ENCODE results near the gene SYTL2. TPM values are rescaled to one million over a fixed set of nuclear protein-coding genes. Genes with fewer than 3 reads are reported as not detected.
"Not testable (repeated sequence)": the region's sequence is repeated elsewhere in the genome, so short reads cannot be mapped to it uniquely, and the experiment has no call there.

The SYTL2 gene
- total RNA-seq, 2 experiments from 2014 or later, result 10.2 TPM

- H3K27ac Mint-ChIP-seq, result no peak overlapping the region
- no peaks in the 10 kb centered on the region for H3K36me3 Mint-ChIP-seq
- POLR2A ChIA-PET, result interaction anchor here (1.8 kb wide), 1 partner anchor 14 kb away, joined by 3 read pairs; no protein-coding TSS in a partner anchor
- no peak for DNase-seq
- CTCF ChIA-PET, result no interaction called here
- H3K27me3 Mint-ChIP-seq, result no peaks in the 10 kb centered on the region
- H3K4me1 Mint-ChIP-seq (ENCODE audit: low read depth), result peaks cover 11% of the 10 kb centered on the region
- peaks cover under 1% of the 10 kb centered on the region for H3K9me3 Mint-ChIP-seq
- no peak overlapping the region for H3K4me3 Mint-ChIP-seq
- intact Hi-C loops (cut with micrococcal nuclease), result no loop called here
Measured at GRCh38 chr11:85787809-85788760, 22.9 kb downstream of the SYTL2 start.

- DNase-seq, result no peak
- ChIA-PET POLR2A (interaction anchor here (1.8 kb wide), 1 partner anchor 13 kb away, joined by 3 read pairs; no protein-coding TSS in a partner anchor), CTCF (interaction anchor here (0.6 to 1.4 kb wide), 2 partner anchors 23 to 174 kb away, joined by 3 read pairs; no protein-coding TSS in a partner anchor)
- no peaks in the 10 kb centered on the region for H3K27me3 Mint-ChIP-seq
- peaks cover 10% of the 10 kb centered on the region for H3K9me3 Mint-ChIP-seq
- peaks cover 5% of the 10 kb centered on the region for H3K36me3 Mint-ChIP-seq
- H3K27ac Mint-ChIP-seq, result no peak overlapping the region
- no peak overlapping the region for H3K4me3 Mint-ChIP-seq
- peaks cover 11% of the 10 kb centered on the region for H3K4me1 Mint-ChIP-seq (ENCODE audit: low read depth)
- intact Hi-C loops (cut with micrococcal nuclease), result no loop called here
Measured at GRCh38 chr11:85787168-85787567, 23.8 kb downstream of the SYTL2 start.

- Mint-ChIP-seq H3K27me3 (no peaks in the 10 kb centered on the region), H3K4me1 (ENCODE audit: low read depth) (peaks cover 28% of the 10 kb centered on the region), H3K36me3 (peaks cover 5% of the 10 kb centered on the region), H3K27ac (no peak overlapping the region), H3K4me3 (no peak overlapping the region), H3K9me3 (peaks cover 11% of the 10 kb centered on the region)
- DNase-seq, result no peak
- intact Hi-C loops (cut with micrococcal nuclease), result no loop called here
- ChIA-PET POLR2A (interaction anchor here (0.6 kb wide), 1 partner anchor 84 kb away, joined by 3 read pairs; no protein-coding TSS in a partner anchor), CTCF (no interaction called here)
Measured at GRCh38 chr11:85784480-85785265, 26.3 kb downstream of the SYTL2 start.

GRCh38 chr11:85783758-85784157, 27.2 kb downstream of the SYTL2 start:
- Mint-ChIP-seq H3K36me3 (peaks cover 5% of the 10 kb centered on the region), H3K9me3 (peaks cover 11% of the 10 kb centered on the region), H3K27ac (no peak overlapping the region), H3K4me1 (ENCODE audit: low read depth) (peaks cover 28% of the 10 kb centered on the region), H3K27me3 (no peaks in the 10 kb centered on the region), H3K4me3 (no peak overlapping the region)
- ChIA-PET CTCF (no interaction called here), POLR2A (no interaction called here)
- intact Hi-C loops (cut with micrococcal nuclease), result no loop called here
- DNase-seq, result no peak

GRCh38 chr11:85780780-85781517, 30.0 kb downstream of the SYTL2 start:
- Mint-ChIP-seq H3K4me1 (ENCODE audit: low read depth) (peaks cover 21% of the 10 kb centered on the region), H3K9me3 (peaks cover 14% of the 10 kb centered on the region), H3K27ac (peak overlapping the region; percentile 33)
- CTCF ChIA-PET, result interaction anchor here (0.9 kb wide), 1 partner anchor 16 kb away, joined by 3 read pairs; no protein-coding TSS in a partner anchor
- H3K4me3 Mint-ChIP-seq; DNase-seq; intact Hi-C loops (cut with micrococcal nuclease); POLR2A ChIA-PET; H3K27me3 Mint-ChIP-seq; H3K36me3 Mint-ChIP-seq: not testable (repeated sequence)

GRCh38 chr11:85779956-85780640, 30.8 kb downstream of the SYTL2 start:
- Mint-ChIP-seq H3K27ac (no peak overlapping the region), H3K4me3 (no peak overlapping the region), H3K36me3 (peaks cover 8% of the 10 kb centered on the region), H3K27me3 (no peaks in the 10 kb centered on the region), H3K9me3 (peaks cover 14% of the 10 kb centered on the region), H3K4me1 (ENCODE audit: low read depth) (peaks cover 22% of the 10 kb centered on the region)
- ChIA-PET POLR2A (no interaction called here), CTCF (interaction anchor here (0.7 to 0.9 kb wide), 2 partner anchors 17 to 36 kb away, joined by 3 read pairs; no protein-coding TSS in a partner anchor)
- intact Hi-C loops (cut with micrococcal nuclease), result no loop called here
- DNase-seq, result no peak

- H3K36me3 Mint-ChIP-seq; CTCF ChIA-PET; intact Hi-C loops (cut with micrococcal nuclease); H3K9me3 Mint-ChIP-seq; POLR2A ChIA-PET; H3K27ac Mint-ChIP-seq; H3K27me3 Mint-ChIP-seq; DNase-seq; H3K4me3 Mint-ChIP-seq: not testable (repeated sequence)
- H3K4me1 Mint-ChIP-seq (ENCODE audit: low read depth), result peaks cover 30% of the 10 kb centered on the region
Measured at GRCh38 chr11:85777603-85777972, 33.4 kb downstream of the SYTL2 start.

GRCh38 chr11:85776951-85777602, 33.9 kb downstream of the SYTL2 start:
- Mint-ChIP-seq H3K4me1 (ENCODE audit: low read depth) (peaks cover 30% of the 10 kb centered on the region), H3K27me3 (no peaks in the 10 kb centered on the region), H3K27ac (no peak overlapping the region), H3K9me3 (peaks cover 4% of the 10 kb centered on the region), H3K36me3 (peaks cover 3% of the 10 kb centered on the region), H3K4me3 (no peak overlapping the region)
- no peak for DNase-seq
- POLR2A ChIA-PET, result no interaction called here
- intact Hi-C loops (cut with micrococcal nuclease), result no loop called here
- CTCF ChIA-PET, result no interaction called here

GRCh38 chr11:85774256-85775101, 36.5 kb downstream of the SYTL2 start:
- peaks cover 22% of the 10 kb centered on the region for H3K4me1 Mint-ChIP-seq (ENCODE audit: low read depth)
- no peak overlapping the region for H3K27ac Mint-ChIP-seq
- no peak overlapping the region for H3K4me3 Mint-ChIP-seq
- DNase-seq, result no peak
- peaks cover 3% of the 10 kb centered on the region for H3K36me3 Mint-ChIP-seq
- no peaks in the 10 kb centered on the region for H3K27me3 Mint-ChIP-seq
- ChIA-PET CTCF (no interaction called here), POLR2A (interaction anchor here (0.6 to 1.4 kb wide), 4 partner anchors 12 to 887 kb away, joined by 3 read pairs; no protein-coding TSS in a partner anchor)
- intact Hi-C loops (cut with micrococcal nuclease), result no loop called here
- peaks cover 4% of the 10 kb centered on the region for H3K9me3 Mint-ChIP-seq

GRCh38 chr11:85772695-85773094, 38.2 kb downstream of the SYTL2 start:
- Mint-ChIP-seq H3K27me3 (no peaks in the 10 kb centered on the region), H3K27ac (no peak overlapping the region), H3K4me3 (no peak overlapping the region), H3K36me3 (peaks cover 3% of the 10 kb centered on the region), H3K4me1 (ENCODE audit: low read depth) (peaks cover 40% of the 10 kb centered on the region), H3K9me3 (peaks cover 4% of the 10 kb centered on the region)
- CTCF ChIA-PET, result no interaction called here
- no peak for DNase-seq
- intact Hi-C loops (cut with micrococcal nuclease), result no loop called here
- POLR2A ChIA-PET, result no interaction called here

Measured in activated CD4-positive, alpha-beta memory T cell treated with anti-CD3 and anti-CD28 coated beads for 36 hours (primary cell).